T-helper 1 cell treated with Interleukin-12 subunit alpha and Interleukin-12 subunit beta and Interleukin-4 antibody, amounts not matched to agents 30 ng/mL and 1 ng/mL, for 36 hours (primary cell): ENCODE measurements around the gene NAXE. TPM values are rescaled to one million over a fixed set of nuclear protein-coding genes. Genes with fewer than 3 reads are reported as not detected.

Source experiments
- intact Hi-C: fragments of 100-400 bp; cut with micrococcal nuclease; formaldehyde crosslinking; loops from one replicate; pipeline ENCODE4 v1.15.1; 2024
- total RNA-seq: library from RNA; stranded (reverse); gene quantifications from 2 replicates; pipeline ENCODE4 v1.2.3, GENCODE V29; 2022

NAXE gene
- total RNA-seq, 1 donor from 2014 or later: 58.2 TPM

GRCh38 chr1:156643049-156643777 is 51.6 kb downstream of the NAXE start:
- intact Hi-C loops: loop anchor here (1.0 to 2.0 kb wide), 2 partner anchors 14 to 16 kb away; no protein-coding TSS in a partner anchor

GRCh38 chr1:156643778-156644092 is 52.2 kb downstream of the NAXE start:
- intact Hi-C loops: loop anchor here (1.0 to 2.0 kb wide), 2 partner anchors 14 to 17 kb away; no protein-coding TSS in a partner anchor

Other genes starting within 250 kb of the NAXE start
- gene RHBG, start 222.6 kb upstream of the NAXE start, total RNA-seq: not detected in 2 replicates
- 52.6 and 53.7 TPM in 2 replicates for gene MEF2D, start 91.0 kb upstream of the NAXE start, total RNA-seq
- 9.6 and 11.6 TPM in 2 replicates for gene IQGAP3, start 19.2 kb upstream of the NAXE start, total RNA-seq
- 2.8 and 3.1 TPM in 2 replicates for gene TTC24, start 12.1 kb upstream of the NAXE start, total RNA-seq
- 45.4 and 46.6 TPM in 2 replicates for gene GPATCH4, start 9.7 kb downstream of the NAXE start, total RNA-seq
- gene HAPLN2, start 27.6 kb downstream of the NAXE start, total RNA-seq: not detected in 2 replicates
- gene BCAN, start 50.3 kb downstream of the NAXE start, total RNA-seq: not detected in 2 replicates
- 0.07 and 0.12 TPM in 2 replicates for gene NES, start 85.6 kb downstream of the NAXE start, total RNA-seq
- gene CRABP2, start 113.8 kb downstream of the NAXE start, total RNA-seq: 1.7 and 1.8 TPM in 2 replicates
- gene METTL25B, start 136.7 kb downstream of the NAXE start, total RNA-seq: 30.6 and 35.8 TPM in 2 replicates
- 55.7 and 59.7 TPM in 2 replicates for gene ISG20L2, start 137.0 kb downstream of the NAXE start, total RNA-seq
- gene MRPL24, start 149.3 kb downstream of the NAXE start, total RNA-seq: 61.0 and 67.4 TPM in 2 replicates
- 248 and 260 TPM in 2 replicates for gene HDGF, start 159.9 kb downstream of the NAXE start, total RNA-seq
- 90.1 and 91.3 TPM in 2 replicates for gene PRCC, start 175.8 kb downstream of the NAXE start, total RNA-seq
- gene SH2D2A, start 225.1 kb downstream of the NAXE start, total RNA-seq: 234 and 243 TPM in 2 replicates